Measurements from ENCODE around the gene DDX28. TPM values are rescaled to one million over a fixed set of nuclear protein-coding genes. Genes with fewer than 3 reads are reported as not detected.
A peak's percentile ranks its signal among the peaks of the same experiment; 100 is the strongest.

DDX28 gene
- total and polyA plus RNA-seq, 10 of the 15 experiments (the other 5 are each of a cell fraction or from before 2014, with no cell fraction given): 3.6 to 40.4 (median 20.0) TPM

GRCh38 chr16:68022728-68023537 lies at the start of gene DDX28, which contains the start of gene DUS2 (continued):
- TF ChIP-seq MYB (IDR thresholded peaks at IDR 0.05; ENCODE audit: borderline replicate concordance, low read depth, low read length) (no peak), DPF2 (IDR thresholded peaks at IDR 0.05) (peak; percentile 70; the same call in 1 of the 2 replicates), HDAC6 (IDR thresholded peaks at IDR 0.05; ENCODE audit: unreplicated experiment) (no peak), NBN (IDR thresholded peaks at IDR 0.05) (peak; percentile 100), NR2C2 (IDR thresholded peaks at IDR 0.05; ENCODE audit: borderline replicate concordance, control insufficient read depth, insufficient read length, low read depth) (no peak), BMI1 (IDR thresholded peaks at IDR 0.05; ENCODE audit: borderline replicate concordance) (no peak), E2F4 (IDR thresholded peaks at IDR 0.05; ENCODE audit: low read depth, low read length) (no peak; the same call in 1 of the 2 replicates), ZNF622 (IDR thresholded peaks at IDR 0.05) (no peak), JUNB (IDR thresholded peaks at IDR 0.05) (no peak), STAT1 (conservative IDR thresholded peaks at IDR 0.05) (0 out of 2 replicates have a peak, but pooled peaks have one; percentile 35), SUPT20H (IDR thresholded peaks at IDR 0.05; ENCODE audit: borderline replicate concordance, control insufficient read depth, low read depth, low read length) (no peak), TCF7 (IDR thresholded peaks at IDR 0.05; ENCODE audit: borderline replicate concordance) (no peak), CREM (IDR thresholded peaks at IDR 0.05; ENCODE audit: low read depth) (peak; percentile 100), BRCA1 (IDR thresholded peaks at IDR 0.05; ENCODE audit: low read depth, low read length) (peak; percentile 33; the same call in 1 of the 2 replicates), SIX5 (IDR thresholded peaks at IDR 0.05; ENCODE audit: low read depth, low read length, severe bottlenecking) (peak; percentile 73), BCL3 (IDR thresholded peaks at IDR 0.05; ENCODE audit: borderline replicate concordance, insufficient read depth, low read depth, low read length, poor library complexity, severe bottlenecking) (no peak), HCFC1 (IDR thresholded peaks at IDR 0.05; ENCODE audit: low read length) (peak; percentile 88), PKNOX1 (IDR thresholded peaks at IDR 0.05) (no peak), ZNF207 (IDR thresholded peaks at IDR 0.05; ENCODE audit: borderline replicate concordance) (peak; percentile 72; the same call in 1 of the 2 replicates), MLLT1 (IDR thresholded peaks at IDR 0.05) (peak; percentile 40; the same call in 1 of the 2 replicates), SREBF1 (IDR thresholded peaks at IDR 0.05; ENCODE audit: low read length) (no peak), NRF1 (conservative IDR thresholded peaks at IDR 0.05; ENCODE audit: low read depth, low read length) (no peak), SMAD1 (IDR thresholded peaks at IDR 0.05; ENCODE audit: low read depth, partially characterized antibody) (no peak), ATF3 (IDR thresholded peaks at IDR 0.05; ENCODE audit: borderline replicate concordance, extremely low read depth, low read depth, low read length) (peak; percentile 91), YBX1 (IDR thresholded peaks at IDR 0.05) (no peak), RUNX3 (IDR thresholded peaks at IDR 0.05; ENCODE audit: low read length) (peak; percentile 73)

Data from GM12878 (cell line).